Endothelial cell of umbilical vein (primary cell): ENCODE results near the gene RBM43.
A peak's percentile ranks its signal among the peaks of the same experiment; 100 is the strongest.

Experiments
- JUN ChIP-seq: IDR thresholded peaks from 2 replicates; pipeline ENCODE4 v1.6.1; 2011; ENCODE audit warnings: borderline replicate concordance, low read depth; ENCODE audit not compliant: insufficient read length, insufficient read depth
- MAX ChIP-seq: IDR thresholded peaks from 2 replicates; pipeline ENCODE4 v1.6.1; 2011; ENCODE audit not compliant: insufficient read depth, insufficient read length
- POLR2A ChIP-seq: IDR thresholded peaks from 2 replicates; pipeline ENCODE4 v1.6.1; 2012; ENCODE audit warnings: low read depth, mild to moderate bottlenecking, control low read depth, low read length
- POLR2AphosphoS5 ChIP-seq: IDR thresholded peaks from 2 replicates; pipeline ENCODE4 v1.6.1; 2012; ENCODE audit warnings: low read depth, mild to moderate bottlenecking, control low read depth, low read length, moderate library complexity; ENCODE audit not compliant: insufficient read depth
- TF ChIP-seq, protein P1 (sequence below), 2 donors: IDR thresholded peaks; 1 replicate in 1 of 2; 2 replicates in 1 of 2; pipeline ENCODE4 v1.5.1; 2011; ENCODE audit warnings: low read length in 2 of 2, mild to moderate bottlenecking in 2 of 2, moderate library complexity in 2 of 2, control low read depth in 1 of 2, inconsistent platforms in 1 of 2, low read depth in 1 of 2; ENCODE audit not compliant: insufficient read depth in 1 of 2; ENCODE audit errors: extremely low read depth in 1 of 2

GRCh38 chr2:151297882-151298281, 36.2 kb upstream of the RBM43 start:
- TF ChIP-seq, protein P1, sequence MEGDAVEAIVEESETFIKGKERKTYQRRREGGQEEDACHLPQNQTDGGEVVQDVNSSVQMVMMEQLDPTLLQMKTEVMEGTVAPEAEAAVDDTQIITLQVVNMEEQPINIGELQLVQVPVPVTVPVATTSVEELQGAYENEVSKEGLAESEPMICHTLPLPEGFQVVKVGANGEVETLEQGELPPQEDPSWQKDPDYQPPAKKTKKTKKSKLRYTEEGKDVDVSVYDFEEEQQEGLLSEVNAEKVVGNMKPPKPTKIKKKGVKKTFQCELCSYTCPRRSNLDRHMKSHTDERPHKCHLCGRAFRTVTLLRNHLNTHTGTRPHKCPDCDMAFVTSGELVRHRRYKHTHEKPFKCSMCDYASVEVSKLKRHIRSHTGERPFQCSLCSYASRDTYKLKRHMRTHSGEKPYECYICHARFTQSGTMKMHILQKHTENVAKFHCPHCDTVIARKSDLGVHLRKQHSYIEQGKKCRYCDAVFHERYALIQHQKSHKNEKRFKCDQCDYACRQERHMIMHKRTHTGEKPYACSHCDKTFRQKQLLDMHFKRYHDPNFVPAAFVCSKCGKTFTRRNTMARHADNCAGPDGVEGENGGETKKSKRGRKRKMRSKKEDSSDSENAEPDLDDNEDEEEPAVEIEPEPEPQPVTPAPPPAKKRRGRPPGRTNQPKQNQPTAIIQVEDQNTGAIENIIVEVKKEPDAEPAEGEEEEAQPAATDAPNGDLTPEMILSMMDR (IDR thresholded peaks at IDR 0.05; ENCODE audit: extremely low read depth in 1 of 2, insufficient read depth in 1 of 2, low read depth in 1 of 2, low read length in 2 of 2): no peak
- peak; percentile 52 for TF ChIP-seq POLR2A
- TF ChIP-seq JUN: peak; percentile 78
- TF ChIP-seq MAX: no peak
- TF ChIP-seq POLR2AphosphoS5: peak; percentile 63
